ENCODE measurements around the gene GOLGA8S.
"Not testable (repeated sequence)": the region's sequence is repeated elsewhere in the genome, so short reads cannot be mapped to it uniquely, and the experiment has no call there.

The GOLGA8S gene, protein sequence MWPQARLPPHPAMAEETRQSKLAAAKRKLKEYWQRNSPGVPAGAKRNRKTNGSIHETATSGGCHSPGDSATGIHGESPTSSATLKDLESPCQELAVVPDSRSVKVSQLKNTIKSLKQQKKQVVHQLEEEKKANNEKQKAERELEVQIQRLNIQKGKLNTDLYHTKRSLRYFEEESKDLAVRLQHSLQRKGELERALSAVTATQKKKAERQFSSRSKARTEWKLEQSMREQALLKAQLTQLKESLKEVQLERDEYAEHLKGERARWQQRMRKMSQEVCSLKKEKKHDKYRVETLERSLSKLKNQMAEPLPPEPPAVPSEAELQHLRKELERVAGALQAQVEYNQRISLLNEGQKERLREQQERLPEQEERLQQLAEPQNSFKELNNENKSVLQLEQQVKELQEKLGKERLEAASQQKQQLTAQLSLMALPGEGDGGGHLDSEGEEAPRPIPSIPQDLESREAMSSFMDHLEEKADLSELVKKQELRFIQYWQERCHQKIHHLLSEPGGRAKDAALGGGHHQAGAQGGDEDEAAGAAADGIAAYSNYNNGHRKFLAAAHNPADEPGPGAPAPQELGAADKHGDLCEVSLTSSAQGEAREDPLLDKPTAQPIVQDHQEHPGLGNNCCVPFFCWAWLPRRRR

DNA sequence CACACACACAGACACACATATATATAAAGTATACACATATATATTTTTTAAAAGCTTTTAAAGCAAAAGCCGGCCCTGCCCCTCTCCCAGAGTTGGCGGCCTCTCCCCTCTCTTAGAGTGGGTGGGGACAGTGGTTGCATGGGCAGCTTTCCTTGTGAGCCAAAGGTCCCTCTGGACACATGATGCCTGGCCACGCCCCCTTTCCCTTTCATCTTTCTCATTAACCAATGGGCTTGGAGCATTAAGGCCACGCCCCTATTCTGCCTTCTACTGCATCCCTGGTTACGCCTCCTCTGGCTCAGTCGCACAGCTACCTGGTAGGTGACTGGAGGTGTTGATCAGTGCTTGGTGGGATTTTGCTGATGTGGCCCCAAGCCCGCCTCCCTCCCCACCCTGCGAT, at the start of gene GOLGA8S:
GOLGA8S (plus strand) TSS at position 301 of the 400 bp plus-strand sequence; CDS start at position 363, 62 bp downstream.
- not testable (repeated sequence) for DNase-seq

DNA sequence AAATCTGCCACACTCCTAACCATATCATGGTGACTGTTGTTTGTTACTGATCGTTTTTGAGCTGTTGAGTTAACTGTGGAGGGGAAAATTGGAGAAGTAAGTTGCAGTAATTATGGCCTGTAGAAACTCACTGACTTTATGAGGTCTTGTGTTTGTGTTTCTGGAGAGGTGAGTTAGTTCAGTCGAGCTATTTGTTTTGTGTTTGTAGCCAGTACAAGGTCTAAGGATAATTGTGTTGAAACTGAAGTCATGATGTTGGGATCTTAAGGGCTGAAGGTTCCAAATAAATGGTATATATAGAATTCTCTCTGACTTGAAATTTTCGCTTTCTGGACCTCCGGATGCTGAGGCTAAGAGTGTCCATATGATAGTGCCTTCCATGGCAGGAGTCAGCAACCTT, 49.7 kb upstream of the GOLGA8S start:
- DNase-seq, result not testable (repeated sequence)

DNA sequence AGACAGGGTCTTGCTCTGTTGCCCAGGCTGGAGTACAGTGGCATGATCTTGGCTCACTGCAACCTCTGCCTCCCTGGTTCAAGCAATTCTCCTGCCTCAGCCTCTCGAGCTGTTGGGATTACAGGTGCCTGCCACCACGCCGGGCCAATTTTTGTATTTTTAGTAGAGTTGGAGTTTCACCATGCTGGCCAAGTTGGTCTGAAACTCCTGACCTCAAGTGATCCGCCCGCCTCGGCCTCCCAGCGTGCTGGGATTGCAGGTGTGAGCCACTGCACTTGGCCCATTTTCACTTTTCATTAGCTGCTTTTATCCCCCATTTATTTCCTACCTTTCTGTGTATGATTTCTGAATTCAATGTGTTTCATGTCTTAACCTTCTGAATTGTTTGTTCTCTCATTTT, 48.6 kb upstream of the GOLGA8S start:
- DNase-seq, result not testable (repeated sequence)

DNA sequence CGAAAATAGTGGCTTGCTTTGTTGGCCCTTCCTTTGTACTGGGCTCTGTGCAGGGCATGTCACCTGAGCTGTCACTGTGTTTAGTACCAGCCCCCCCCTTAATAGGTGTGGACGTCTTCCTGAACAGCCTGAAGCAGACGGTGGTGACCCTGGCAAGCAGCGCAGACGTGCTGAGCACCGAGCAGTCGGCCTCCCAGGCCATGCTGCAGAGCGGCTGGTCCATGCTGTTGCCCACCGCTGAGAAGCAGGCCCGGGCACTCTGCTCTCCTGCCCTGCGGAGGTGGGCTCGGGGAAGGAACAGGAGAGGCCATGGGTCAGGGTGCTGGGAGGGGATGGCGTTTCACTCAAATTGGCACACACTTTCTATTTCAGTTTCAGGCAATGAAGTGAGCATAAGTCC, 43.3 kb upstream of the GOLGA8S start:
- DNase-seq, result not testable (repeated sequence)

DNA sequence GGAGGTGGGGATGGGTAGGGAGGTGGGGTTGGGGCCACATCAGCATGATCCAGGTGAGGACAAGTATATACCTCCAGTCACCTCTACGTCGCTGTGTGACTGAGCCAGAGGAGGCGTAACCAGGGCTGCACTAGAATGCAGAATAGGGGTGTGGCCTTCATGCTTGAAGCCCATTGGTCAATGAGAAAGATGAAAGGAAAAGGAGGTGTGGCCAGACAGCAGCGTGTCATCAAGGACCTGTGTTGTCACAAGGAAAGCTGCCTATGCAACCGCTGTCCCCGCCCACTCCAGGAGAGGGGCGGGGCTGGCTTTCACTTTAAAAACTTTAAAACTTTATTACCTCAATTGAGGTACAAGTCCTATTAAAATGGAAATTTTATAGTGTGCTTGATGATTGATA, 20.5 kb upstream of the GOLGA8S start, which contains the start of gene GOLGA6L26:
GOLGA6L26 (minus strand) TSS at position 101 of the 400 bp plus-strand sequence; CDS start at position 40, 61 bp downstream.
- not testable (repeated sequence) for DNase-seq

DNA sequence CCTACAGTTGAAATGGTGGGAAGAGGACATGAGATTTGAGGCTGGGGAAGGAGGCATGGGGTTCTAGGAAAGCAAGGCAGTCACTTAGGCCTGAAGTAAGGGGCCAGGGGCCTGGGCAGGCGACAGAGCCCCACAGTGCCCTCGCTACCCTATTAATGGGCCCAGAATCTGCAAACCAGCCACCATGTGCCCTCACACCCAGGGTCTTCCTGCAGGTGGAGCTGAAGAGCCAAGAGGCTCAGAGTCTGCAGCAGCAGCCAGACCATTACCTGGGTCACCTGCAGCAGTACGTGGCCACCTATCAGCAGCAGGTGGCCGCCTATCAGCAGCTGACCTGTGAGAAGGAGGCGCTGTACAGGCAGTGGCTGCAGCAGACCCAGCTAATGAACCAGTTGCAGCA, 8.1 kb downstream of the GOLGA8S start:
- not testable (repeated sequence) for DNase-seq

DNA sequence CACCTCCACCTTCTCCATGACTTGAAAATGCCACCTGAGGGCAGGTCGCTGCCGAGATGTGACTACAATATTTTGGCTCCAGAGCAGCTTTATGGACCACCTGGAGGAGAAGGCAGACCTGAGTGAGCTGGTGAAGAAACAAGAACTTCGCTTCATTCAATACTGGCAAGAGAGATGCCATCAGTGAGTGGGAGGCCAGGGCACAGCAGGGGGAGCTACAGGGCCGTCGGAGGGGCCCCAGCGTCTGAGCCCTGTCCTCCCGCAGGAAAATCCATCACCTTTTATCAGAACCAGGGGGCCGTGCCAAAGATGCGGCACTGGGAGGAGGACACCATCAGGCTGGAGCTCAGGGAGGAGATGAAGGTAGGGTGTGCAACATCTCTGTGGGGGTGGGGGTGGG, 9.7 kb downstream of the GOLGA8S start:
- DNase-seq, result not testable (repeated sequence)

DNA sequence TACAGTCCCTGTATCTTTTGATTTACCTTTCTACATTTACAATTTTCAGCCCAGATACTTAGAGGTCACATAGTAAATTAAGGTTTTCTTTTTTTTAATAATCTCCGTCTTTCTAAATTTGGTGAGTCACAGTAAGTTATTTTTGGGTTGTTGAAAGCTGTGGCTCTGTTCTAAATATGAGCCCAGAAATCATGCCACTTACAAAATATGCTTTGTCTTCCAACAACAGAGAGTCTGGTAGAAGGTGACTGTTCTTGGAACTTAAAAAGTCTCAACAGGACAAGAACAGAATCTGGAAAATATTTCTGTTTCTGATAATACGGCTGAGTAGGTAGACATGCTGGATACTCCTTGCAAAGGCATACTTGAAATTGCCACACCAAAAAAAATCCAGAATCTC, 16.0 kb downstream of the GOLGA8S start:
- no peak for DNase-seq

DNA sequence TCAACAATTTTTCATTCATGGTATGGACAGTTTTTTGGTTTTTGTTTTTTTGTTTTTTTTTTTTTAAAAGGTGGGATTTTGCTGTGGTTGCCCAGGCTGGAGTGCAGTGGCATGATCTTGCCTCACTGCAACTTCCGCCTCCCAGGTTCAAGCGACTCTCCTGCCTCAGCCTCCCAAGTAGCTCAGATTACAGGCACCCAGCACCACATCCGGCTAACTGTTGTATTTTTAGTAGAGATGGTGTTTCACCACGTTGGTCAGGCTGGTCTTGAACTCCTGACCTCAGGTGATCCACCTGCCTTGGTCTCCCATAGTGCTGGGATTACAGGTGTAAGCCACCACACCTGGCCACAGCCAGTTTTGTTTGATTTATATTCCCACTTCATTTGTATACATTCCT, 16.6 kb downstream of the GOLGA8S start:
- DNase-seq, result not testable (repeated sequence)

DNA sequence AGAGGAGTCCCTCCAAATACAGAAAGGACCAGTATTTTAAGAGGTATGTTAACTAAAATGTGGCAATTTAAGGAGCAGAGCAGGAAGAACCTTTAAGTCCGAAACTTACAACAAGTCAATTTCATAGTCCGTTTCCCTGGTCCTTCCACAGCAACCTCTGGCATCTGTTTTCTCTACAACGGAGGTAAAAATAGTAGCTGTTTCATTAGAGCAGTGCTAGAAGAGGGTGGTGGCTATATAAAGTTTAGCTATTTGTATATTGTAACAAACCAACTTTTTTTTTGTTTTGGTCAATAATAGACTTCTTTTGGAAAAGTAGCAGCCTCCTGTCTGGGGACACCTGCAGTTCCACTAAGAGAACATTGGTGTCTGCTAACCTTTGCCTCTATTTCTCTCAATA, 17.3 kb downstream of the GOLGA8S start:
- DNase-seq, result not testable (repeated sequence)

DNA sequence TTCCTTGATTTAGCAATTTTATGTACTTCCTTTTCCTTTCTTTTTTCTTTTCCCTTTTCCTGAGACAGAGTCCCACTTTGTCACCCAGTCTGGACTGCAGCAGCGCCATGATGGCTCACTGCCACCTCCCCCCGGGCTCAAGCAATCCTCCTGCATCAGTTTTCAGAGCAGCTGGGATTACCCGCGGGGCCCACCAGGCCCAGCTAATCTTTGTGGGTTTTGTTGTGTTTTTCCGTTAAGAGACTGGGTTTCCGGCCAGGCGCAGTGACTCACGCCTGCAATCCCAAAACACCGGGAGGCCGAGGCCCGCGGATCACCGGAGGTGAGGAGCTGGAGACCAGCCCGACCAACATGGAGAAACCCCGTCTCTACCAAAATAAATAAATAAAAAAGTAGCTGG, 17.7 kb downstream of the GOLGA8S start:
- no peak for DNase-seq

DNA sequence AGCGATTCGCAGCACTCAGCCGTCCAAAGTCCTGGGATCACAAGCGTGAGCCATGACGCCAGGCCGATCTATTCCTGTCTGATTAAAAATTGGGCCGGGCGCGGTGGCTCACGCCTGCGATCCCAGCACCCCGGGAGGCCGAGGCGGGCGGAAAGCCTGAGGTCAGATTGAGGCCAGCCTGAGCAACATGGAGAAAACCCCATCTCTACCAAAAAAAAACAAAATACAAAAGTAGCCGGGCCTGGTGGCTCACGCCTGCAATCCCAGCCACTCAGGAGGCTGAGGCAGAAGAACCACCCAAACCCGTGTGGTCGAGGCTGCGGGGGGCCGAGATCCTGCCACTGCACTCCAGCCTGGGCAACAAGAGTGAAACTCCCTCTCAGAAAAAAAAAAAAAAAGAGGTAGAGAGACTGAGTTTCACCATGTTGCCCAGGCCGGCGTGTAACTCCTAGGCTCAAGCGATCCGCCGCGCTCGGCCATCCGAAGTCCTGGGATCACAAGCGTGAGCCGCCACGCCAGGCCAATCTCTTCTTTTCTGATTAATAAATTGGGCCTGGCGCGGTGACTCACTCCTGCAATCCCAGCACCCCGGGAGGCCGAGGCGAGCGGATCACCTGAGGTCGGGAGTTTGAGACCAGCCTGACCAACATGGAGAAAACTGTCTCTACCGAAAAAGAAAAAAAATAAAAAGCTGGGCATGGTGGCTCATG, 18.5 kb downstream of the GOLGA8S start:
- not testable (repeated sequence) for DNase-seq

DNA sequence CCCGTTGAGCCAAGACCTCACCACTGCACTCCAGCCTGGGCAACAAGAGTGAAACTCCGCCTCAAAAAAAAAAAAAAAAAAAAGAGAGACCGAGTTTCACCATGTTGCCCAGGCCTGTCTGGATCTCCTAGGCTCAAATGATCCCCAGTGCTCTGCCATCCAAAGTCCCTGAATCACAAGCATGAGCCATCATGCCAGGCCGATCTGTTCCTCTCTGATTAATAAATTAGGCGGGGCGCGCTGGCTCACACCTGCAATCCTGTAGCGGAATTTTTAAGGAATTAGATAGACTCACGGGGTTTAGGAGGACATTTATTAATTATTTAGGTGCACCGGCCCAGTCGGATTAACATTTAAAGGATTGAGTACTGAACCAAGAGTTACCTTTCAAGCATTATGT, 19.7 kb downstream of the GOLGA8S start:
- DNase-seq, result not testable (repeated sequence)

DNA sequence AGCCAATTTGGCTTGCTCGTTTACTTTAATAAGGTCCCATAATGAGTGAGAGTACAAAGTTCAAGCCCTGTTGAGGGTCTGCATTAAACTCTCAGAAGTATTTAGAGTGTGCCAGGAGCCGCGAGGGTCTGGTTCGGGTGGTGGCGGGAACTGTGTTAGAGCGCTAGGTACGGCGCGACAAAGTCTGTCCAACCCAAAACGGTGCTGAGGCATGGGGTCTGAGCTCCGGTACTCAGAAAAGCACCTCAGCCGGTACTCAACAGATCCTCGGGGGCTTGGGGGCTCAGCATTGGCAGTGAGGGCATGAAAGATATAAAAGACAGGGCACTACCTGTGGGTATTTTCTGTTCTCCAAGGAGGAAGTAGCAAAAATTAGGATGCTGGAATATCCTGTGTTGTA, 24.4 kb downstream of the GOLGA8S start:
- DNase-seq, result not testable (repeated sequence)

DNA sequence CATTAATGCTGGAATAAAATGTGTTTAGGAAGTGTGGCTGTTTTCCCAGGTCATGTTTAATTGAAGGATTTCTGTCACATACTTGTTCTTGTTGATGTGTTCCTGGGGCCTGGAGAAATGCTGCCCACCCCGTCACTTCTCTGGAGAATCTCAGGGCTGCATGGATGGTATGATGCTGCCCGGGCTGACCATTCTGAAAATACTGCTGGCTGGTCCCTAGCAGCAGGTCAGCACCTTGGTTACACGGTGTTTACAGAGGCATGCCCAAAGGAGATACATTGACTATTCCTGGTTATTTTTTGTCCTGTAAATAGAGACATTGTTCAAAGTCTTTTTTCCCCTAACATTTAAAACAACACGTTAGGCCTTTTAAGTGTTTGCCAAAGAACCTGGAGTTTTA, 26.2 kb downstream of the GOLGA8S start:
- not testable (repeated sequence) for DNase-seq

DNA sequence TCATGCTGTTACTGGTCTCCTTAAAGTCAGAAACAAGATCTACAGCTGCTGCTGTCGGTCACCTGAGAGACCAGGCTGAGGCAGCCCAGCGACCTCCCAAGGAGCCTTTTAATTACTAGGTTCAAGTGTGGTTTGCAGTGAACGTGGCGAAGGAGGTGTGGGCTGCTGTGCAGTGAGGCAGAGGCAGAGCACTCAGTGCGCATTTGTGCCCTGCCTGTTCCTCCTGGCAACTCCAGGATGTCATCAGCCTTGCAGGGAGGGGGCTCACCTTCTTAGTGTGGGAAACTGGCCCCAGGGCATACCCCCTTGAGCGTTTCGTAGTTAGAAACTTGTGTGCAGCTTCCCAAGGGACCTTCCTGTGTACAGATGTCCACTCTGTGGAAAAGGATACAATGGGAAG, 26.6 kb downstream of the GOLGA8S start:
- not testable (repeated sequence) for DNase-seq

DNA sequence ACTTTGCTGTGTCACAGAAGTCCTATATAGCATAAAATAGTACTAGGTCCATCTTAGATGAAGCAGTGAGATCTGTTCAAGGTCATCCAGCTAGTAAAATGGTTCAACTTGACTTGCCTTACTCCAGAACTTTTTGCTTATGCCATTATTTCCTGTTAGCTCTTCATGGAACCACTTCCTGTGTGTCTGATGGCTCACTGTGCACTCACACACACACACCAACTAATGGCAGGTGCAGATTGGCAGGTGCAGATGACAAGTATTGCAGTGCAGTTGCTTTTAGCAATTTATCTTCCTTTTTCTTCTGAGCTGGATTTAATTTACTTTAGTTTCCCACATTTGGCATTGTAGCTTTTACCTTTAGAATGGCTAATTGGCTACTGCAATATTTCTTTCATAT, 29.8 kb downstream of the GOLGA8S start:
- DNase-seq, result no peak

DNA sequence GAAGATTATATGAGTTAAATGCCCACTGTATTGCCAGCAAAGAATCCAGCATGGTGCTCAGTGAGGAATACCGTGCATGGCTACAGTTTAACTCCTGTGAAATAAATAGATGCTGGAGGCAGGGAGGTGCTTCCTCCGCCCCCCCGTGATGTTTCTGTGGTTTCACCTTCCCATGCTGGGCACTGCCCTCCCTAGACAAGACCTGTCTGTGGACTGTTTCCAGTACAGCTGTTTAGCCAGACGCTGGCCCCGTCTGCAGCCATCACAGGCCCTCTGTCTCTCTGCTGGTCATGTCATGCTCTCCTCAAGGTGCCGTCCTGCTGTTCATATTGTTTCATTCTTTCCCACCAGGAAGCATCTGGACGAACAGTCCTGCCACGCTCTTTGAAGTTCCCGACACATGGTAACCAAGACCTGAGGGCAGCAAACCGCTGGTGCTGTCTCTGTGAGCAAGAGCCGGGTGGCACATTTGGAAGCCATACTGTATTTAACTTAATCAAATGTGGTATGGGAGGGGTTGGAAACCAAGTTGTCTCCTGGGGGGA, 31.4 kb downstream of the GOLGA8S start:
- no peak for DNase-seq

DNA sequence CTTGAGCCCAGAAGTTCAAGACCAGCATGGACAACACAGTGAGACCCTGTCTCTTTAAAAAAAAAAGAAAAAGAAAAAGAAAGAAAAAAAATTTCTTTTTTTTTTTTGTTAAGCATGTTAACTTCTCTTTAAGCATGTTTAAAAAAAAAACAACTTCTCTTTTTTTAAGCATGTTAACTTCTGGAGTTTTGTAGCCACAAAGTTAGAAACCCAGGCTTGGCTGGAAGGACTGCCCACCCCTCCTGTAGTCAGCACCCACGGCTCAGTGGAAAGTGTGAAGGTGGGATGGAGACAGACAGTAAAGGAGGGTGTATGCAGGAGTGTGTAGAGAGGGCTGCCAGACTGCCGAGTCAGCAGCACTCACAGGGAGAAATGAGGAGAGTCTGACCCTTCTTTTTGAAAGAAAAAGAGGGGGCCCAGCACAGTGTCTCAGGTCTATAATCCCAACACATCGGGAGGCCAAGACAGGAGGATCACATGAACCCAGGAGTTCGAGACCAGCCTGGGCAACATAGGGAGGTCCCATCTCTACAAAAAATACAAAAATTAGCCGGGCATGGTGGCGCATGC, 33.2 kb downstream of the GOLGA8S start:
- no peak for DNase-seq

DNA sequence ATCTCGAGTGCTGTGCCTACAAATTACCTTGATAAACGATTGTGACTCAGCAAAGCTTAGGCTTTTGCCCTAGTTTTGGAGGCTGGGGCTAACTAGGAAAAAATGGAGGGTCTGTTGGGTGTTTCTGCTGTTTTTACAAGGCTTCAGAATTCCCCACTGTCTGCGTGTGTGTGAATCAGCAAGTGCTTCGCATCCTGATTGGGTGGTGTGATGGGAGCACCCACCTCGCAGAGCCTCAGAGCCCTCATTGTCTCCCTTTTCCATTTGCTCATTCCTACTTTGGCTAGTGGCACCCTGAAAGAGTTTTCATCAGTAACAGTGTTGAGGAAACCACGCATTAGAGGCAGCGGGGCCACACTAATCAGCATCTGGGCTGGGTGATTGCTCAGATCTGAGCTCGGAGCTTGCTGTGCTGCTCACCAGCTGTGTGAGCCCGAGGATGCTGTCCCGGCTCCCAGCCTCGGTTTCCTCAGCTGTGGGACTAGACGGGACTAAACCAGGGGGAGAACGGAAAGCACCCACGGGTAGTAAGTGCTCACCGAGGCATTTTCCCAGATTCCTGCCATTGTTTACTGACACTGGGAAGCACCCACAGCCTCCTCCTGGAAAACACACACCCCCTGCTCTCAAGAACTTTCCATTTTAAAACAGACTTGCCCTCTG, 40.6 kb downstream of the GOLGA8S start:
- DNase-seq, result no peak

DNA sequence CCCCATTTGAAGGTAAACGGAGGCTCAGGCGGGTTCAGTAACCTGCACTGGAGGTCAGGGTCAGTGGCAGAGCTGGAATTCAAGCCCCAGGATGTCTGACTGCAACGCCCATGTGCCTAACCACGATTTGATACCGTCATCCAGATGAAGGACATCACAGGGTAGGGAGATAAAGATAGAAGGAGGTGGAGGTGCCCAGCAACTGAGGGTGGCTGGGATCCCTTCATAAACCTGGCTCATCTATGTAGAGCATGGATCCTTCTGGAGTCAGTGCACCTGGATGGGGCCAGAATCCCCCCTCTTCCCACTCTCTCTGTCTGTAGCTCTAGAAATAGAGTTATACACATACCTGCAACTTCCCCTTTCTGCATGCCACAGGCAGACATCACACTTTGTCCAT, 41.3 kb downstream of the GOLGA8S start:
- DNase-seq, result no peak

DNA sequence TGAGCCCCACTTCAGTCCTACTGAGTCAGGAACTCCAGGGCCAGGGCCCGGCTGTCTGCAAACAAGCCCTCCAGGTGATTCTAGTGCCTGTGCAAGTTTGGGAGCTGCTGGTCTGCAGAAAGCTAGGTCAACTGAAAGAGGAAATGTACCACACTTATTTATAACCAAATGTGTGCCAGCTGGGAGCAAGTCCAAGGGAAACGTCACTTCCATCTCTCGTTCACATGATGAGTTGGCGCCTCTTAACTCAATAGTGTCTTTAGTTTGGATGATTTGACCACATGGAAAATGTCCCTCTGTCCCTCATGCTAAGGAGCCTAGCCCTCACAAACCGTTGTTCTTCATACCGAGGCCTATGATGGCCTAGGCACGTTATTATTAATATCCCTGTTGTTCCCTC, 43.2 kb downstream of the GOLGA8S start:
- DNase-seq, result no peak
